ENCODE results near the gene LOXL4. TPM values are rescaled to one million over a fixed set of nuclear protein-coding genes. Genes with fewer than 3 reads are reported as not detected.

The LOXL4 gene
- total RNA-seq, 2 donors from 2014 or later, result 0.32 to 1.6 TPM

DNA sequence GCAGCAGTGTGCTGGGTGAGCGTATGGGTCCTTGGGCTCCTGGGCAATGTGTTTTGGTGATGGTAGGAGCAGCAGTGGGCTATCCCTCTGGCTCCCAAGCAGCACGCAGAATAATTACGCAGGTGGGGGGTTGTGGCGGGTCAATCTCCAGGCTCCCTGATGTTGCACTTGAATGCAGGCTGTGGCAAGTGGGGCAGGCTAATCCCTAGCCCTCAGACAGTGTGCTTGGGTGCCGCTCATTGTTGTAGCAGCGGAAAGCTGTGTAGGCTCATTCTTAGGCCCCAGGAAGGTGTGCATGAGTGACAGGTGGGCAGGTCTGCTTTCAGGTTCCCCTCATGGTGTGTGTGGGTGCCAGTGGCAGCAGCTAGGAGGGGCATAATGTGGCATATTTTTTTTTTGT lies 44.1 kb downstream of the LOXL4 start:
- no peak for DNase-seq
- Histone ChIP-seq H3K27me3 (no peaks in the 10 kb centered on the region), H3K9me3 (no peaks in the 10 kb centered on the region), H3K9ac (ENCODE audit: low read depth in 2 of 2, low read length in 2 of 2) (no peak overlapping the region), H3K4me3 (no peak overlapping the region), H3K27ac (no peak overlapping the region), H3K36me3 (no peaks in the 10 kb centered on the region), H3K4me1 (no peaks in the 10 kb centered on the region)
- intact Hi-C loops (cut with DNase I), result no loop called here
- no peak for TF ChIP-seq CTCF (IDR thresholded peaks at IDR 0.05)

GRCh38 chr10:98217801-98218200 lies 50.2 kb downstream of the LOXL4 start:
- no peak for TF ChIP-seq CTCF (IDR thresholded peaks at IDR 0.05)
- Histone ChIP-seq H3K36me3 (no peaks in the 10 kb centered on the region), H3K9ac (ENCODE audit: low read depth in 2 of 2, low read length in 2 of 2) (no peak overlapping the region), H3K27me3 (no peaks in the 10 kb centered on the region), H3K27ac (no peak overlapping the region), H3K9me3 (no peaks in the 10 kb centered on the region), H3K4me3 (no peak overlapping the region), H3K4me1 (no peaks in the 10 kb centered on the region)
- intact Hi-C loops (cut with DNase I), result no loop called here
- no peak for DNase-seq

GRCh38 chr10:98215373-98215772 lies 52.6 kb downstream of the LOXL4 start:
- intact Hi-C loops (cut with DNase I), result no loop called here
- H3K4me3 ChIP-seq, result no peak overlapping the region
- no peaks in the 10 kb centered on the region for H3K9me3 ChIP-seq
- H3K9ac ChIP-seq (ENCODE audit: low read depth in 2 of 2, low read length in 2 of 2), result no peak overlapping the region
- no peaks in the 10 kb centered on the region for H3K36me3 ChIP-seq
- H3K27me3 ChIP-seq, result no peaks in the 10 kb centered on the region
- TF ChIP-seq CTCF (IDR thresholded peaks at IDR 0.05), result no peak
- no peaks in the 10 kb centered on the region for H3K4me1 ChIP-seq
- no peak overlapping the region for H3K27ac ChIP-seq
- DNase-seq, result no peak

- intact Hi-C loops (cut with DNase I), result no loop called here
- Histone ChIP-seq H3K4me3 (no peak overlapping the region), H3K9ac (ENCODE audit: low read depth in 2 of 2, low read length in 2 of 2) (no peak overlapping the region), H3K9me3 (no peaks in the 10 kb centered on the region), H3K27ac (no peak overlapping the region), H3K4me1 (no peaks in the 10 kb centered on the region), H3K36me3 (no peaks in the 10 kb centered on the region), H3K27me3 (no peaks in the 10 kb centered on the region)
- TF ChIP-seq CTCF (IDR thresholded peaks at IDR 0.05), result no peak
- no peak for DNase-seq
These were observed 54.3 kb downstream of the LOXL4 start for GRCh38 chr10:98213740-98214139.

DNA sequence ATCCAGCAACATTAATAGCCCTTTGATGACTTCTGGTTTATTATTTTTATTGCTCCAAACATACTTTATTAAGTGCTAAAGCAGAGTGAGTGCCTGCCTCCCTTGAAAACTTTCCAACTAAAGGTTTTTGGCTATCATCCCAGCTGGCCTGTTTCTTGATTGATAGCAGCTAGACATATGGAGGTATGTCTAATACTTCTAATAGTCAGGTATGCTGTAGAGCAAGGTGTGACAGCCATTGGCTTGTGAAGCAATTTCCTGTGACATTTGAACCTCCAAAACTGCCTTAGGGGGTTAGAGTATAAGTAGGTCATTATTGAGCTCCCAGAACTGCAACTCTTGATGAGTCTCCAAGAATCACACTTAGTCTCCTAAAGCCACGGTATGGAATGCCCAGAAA lies 55.8 kb downstream of the LOXL4 start:
- H3K9me3 ChIP-seq, result no peaks in the 10 kb centered on the region
- TF ChIP-seq CTCF (IDR thresholded peaks at IDR 0.05), result no peak
- H3K36me3 ChIP-seq, result no peaks in the 10 kb centered on the region
- H3K4me1 ChIP-seq, result no peaks in the 10 kb centered on the region
- no peak overlapping the region for H3K9ac ChIP-seq (ENCODE audit: low read depth in 2 of 2, low read length in 2 of 2)
- no peak overlapping the region for H3K4me3 ChIP-seq
- DNase-seq, result no peak
- no peak overlapping the region for H3K27ac ChIP-seq
- intact Hi-C loops (cut with DNase I), result no loop called here
- H3K27me3 ChIP-seq, result no peaks in the 10 kb centered on the region

DNA sequence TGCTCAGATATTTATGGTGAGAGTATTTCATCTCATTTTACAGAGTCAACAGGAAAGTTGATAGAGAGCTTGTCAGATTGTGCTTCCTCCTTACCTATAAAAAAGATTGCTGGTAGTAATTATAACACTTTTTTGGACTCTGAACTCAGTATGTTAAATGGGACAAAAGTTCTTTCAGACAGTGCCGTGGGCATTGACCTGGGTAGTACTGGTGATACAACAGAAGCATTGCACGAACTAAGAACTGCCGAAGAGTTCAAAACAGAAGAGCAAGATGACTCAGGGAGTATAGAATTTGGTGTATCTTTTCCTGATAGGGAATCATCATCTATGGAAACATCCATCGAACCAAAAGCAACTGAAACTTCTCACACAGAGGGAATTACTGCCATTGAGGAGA lies 58.6 kb downstream of the LOXL4 start:
- no peaks in the 10 kb centered on the region for H3K4me1 ChIP-seq
- no peak overlapping the region for H3K27ac ChIP-seq
- DNase-seq, result no peak
- H3K9ac ChIP-seq (ENCODE audit: low read depth in 2 of 2, low read length in 2 of 2), result no peak overlapping the region
- intact Hi-C loops (cut with DNase I), result no loop called here
- no peaks in the 10 kb centered on the region for H3K27me3 ChIP-seq
- H3K9me3 ChIP-seq, result no peaks in the 10 kb centered on the region
- no peak for TF ChIP-seq CTCF (IDR thresholded peaks at IDR 0.05)
- H3K36me3 ChIP-seq, result no peaks in the 10 kb centered on the region
- H3K4me3 ChIP-seq, result no peak overlapping the region

All from colonic mucosa (tissue), 4 donors.